GM18498 (cell line): Measurements from ENCODE around the gene LIPF.
"Not testable (repeated sequence)": the region's sequence is repeated elsewhere in the genome, so short reads cannot be mapped to it uniquely, and the experiment has no call there.

Experiments
- ATAC-seq: cut with Tn5 transposase; IDR thresholded peaks from one replicate; pipeline ENCODE4 v1.9.1; 2021; ENCODE audit warnings: mild to moderate bottlenecking, moderate library complexity; ENCODE audit not compliant: unreplicated experiment

The LIPF gene

DNA sequence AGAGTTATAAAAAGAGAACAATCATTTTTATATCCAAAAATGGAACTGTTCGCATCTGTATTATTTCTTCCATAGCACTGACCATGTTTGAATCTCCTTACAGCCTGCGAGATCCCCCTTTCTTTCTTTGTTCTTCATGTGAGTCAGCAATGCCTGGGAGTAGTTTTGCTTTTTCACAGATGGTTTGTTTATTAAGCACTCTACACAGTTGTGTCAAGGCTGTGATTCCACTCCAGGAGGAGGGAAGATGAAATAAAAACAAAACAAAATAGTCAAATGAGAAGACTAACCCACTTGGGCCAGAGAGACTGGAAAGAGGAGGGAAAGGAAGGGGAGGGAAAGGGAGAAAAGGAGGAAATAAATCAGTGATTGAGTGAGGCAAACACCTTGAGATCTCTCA, 7.8 kb downstream of the LIPF start:
- no peak for ATAC-seq

DNA sequence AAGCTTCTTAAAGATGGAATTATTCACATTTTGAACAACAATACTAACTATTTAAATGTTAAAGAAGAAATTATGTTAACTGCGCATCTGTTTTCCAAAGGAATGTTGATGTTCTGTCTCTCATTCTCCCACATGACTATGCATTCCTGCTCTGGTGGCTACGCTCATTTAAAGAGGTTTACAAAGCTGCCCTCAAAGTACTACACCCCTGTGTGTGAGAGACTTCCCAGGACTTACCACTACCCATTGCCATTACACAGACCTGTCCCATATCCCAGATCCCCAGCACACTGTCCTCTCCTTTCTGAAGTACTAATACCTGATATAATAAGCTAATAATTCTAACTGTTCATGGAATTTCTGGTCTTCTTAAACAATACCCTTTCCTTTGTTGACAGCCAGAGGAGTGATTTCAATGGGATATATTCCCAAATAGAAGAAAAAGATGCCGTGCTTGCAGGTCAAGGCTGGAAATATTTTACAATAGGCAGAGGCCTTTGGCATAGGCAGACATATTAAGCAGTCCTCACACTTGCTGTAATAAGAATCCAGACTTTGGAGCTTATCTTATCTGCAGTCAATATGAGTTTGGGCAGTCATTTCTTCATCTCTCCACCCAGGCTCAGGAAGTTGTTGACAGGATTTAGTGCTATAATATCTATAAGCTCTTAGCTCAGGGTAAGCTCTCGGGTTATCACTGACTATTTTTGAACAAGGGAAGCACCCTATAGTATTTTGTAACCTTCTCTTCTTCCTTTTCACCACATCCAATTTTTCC, 12.2 kb downstream of the LIPF start:
- no peak for ATAC-seq

DNA sequence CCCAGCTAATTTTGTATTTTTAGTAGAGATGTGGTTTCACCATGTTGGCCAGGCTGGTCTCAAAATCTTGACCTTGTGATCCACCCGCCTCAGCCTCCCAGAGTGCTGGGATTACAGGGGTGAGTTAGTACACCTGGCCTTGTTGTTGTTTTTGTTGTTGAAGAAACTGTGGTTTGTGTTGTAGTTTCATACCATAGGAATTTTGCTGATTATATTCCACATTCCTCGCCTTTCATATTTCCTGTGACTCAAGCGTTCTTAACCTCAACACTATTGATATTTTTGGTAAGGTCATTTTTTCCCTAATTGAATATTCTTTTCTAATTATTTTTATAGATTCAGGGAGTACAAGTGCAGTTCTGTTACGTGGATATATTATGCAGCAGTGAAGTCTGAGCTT, 16.7 kb downstream of the LIPF start:
- no peak for ATAC-seq

DNA sequence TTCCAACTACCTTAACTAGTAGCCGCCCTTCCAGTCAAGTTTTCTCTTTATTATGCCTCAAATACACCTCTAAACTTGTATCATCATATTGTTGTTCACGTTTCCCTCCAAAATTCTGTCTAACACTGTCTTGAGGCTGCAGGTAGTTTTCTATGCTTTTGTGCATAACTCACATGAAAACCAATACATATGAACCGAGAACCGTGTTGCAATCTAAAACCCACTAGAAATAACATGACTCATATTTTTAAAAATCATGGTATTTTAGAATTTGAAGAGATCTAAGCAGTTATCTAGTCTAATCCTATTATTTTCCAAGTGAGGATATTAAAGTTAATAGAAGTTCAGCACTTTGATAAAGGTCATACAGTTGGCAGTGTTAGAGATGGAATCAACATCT, 18.2 kb downstream of the LIPF start:
- ATAC-seq: no peak

DNA sequence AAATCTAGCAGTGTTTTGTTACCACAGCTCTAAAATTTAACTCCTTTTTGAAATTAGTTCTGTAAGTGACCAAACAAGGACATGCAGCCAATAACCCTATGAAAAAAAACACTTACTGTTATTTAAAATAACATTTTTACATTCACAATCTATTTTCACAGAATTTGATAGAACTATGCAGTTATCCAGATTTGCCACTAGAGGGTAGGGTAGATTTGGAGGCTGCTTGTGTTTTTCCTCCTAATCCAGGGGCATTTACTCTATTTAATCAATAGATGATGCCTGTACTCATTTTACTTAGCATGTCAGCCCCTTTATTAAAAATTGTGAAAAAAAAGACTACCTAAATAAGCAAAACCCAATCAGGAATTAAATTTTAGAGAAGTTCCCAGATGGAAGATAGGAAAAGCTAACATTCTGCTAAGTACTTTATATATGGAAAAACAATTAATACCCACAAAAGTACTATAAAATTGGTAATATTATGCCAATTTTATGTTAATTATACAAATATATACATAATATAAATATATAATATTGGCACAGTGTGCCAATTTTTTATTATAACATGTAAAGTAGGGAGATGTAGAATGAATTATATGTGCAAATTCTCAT, 23.7 kb downstream of the LIPF start:
- ATAC-seq: no peak

DNA sequence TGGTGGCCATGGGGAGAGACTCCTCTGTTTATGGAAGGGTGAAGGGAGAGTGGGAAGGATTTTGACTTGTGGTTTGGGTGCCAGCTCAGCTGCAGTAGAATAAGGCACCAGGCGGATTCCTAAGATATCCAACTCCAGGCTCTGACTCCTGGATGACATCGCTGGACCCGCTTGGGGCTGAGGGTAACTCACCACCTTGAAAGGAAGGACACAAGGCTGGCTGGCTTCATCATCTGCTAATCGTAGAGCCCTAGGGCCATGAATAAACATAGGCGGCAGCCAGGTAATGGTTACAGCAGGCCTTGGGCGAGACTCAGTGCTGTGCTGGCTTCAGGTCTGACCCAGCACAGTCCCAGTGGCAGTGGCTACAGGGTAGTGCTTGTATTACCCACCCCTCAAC, 25.1 kb downstream of the LIPF start:
- no peak for ATAC-seq

DNA sequence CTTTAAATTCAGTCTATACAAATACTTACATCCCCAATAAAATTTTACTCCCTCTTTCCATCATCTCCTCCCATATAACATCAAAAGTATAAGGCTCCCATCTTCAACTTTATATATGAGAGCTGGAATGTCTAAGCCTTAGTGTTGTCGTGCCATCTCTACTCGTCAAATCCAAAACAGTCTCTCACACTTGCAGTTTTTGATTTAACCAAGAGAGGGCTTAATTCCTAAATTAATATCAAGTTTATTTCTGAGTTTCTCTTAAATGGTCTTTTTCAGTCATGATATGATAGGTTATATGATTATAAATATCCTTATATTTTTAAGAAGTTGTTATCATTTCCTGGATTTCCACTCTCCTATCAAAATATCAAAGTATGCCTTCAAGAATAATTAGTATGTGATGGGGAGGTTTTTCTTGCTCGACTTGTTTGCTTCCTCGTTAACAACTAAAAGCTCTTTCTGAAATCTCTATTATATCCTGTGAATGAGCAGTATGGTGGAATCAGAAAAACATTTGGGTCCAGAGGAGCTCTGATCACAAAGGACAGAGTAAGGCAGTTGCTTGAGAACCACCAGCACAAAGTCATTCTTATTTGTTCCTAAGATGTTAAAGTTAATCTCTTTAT, 29.3 kb downstream of the LIPF start:
- ATAC-seq: no peak

DNA sequence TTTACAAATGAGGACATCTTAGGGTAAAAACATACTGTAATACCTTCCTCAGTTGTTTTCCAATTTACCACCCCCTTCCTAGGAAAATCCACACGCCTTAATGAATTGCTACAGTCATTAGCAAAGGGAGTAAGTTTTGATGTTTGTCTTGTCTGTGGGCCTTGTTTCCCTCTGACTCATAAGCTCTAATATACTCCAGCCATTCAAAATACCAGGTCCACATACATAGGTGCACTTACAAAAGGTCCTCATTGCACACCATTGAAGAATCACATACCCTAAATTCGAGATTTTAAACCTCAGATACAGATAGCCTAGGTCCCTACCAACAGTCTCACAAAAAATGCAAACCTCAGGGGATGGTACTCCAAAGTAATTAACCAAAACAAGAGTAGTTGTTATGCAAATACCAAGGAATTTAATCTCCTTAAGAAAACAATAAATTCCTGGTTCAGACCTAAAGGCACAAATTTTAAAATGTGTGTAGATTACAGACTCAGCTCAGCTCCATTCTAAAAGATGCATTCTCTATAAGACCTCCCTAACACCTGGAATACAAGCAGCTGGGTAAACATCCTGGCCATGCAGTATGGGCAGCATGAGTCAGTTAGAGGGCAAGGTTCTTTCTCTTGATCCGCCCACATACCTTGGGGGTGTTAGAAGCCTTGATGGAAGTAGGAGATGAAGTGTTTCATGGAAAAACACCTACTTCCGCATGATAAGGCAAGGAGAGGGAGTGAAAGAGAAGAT, 38.8 kb downstream of the LIPF start:
- ATAC-seq: no peak

DNA sequence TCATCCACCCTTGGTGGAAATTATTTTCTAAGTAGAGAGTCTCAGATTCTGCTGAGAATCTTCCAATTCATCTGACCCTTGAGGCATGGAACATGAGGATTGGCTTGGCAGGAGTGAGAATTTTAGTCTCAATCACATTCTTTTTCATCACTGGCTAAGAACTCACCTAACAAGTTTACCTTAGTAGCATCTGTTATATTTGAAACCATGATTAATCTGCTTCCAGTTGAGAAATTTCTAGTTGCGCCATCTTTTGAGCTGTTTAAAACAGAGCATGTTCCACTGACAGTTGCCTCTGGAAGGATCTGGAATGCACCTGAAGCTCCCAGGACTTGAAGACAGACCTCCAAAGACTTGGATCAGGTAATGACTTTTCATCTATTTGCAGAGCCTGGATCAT, 41.7 kb downstream of the LIPF start, which contains the start of gene LIPK:
Gene LIPK, plus strand, starts transcription at position 292 of the 400 bp plus-strand sequence. CDS start 18,295 bp downstream, outside the sequence.
- ATAC-seq: no peak

DNA sequence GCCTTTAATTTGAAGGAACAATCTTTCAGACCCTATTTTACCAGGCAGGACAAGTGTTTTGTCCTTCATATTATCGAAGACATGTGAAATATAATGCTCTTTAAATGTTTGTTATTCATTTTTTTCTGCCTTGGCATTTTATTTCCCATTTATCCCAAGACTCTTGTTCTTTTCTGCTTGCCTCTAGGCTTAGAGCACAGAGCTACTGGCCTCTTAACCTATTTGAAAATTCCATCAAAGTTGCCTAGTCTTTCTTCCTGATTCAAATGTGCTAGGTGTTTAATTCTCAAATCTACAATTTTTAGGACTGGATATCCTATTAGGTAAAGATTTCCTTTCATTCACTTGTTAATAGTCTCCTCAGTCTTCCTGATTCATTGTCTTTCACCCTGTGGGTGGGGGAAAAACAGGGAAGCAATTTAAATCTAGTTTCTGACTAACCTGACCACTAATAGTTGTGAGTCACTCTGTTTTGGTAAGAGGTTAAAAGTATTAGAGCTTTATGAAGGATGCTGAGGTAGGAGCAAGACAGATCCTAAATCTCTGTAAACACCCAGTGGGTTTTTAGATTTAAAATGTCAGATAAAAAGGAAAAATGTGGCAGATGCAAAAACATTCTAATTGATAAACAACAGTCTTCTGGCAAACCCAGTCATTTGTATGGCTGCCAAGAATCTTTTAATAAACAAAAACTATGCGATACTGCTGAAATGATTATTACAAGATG, 43.4 kb downstream of the LIPF start:
- no peak for ATAC-seq

DNA sequence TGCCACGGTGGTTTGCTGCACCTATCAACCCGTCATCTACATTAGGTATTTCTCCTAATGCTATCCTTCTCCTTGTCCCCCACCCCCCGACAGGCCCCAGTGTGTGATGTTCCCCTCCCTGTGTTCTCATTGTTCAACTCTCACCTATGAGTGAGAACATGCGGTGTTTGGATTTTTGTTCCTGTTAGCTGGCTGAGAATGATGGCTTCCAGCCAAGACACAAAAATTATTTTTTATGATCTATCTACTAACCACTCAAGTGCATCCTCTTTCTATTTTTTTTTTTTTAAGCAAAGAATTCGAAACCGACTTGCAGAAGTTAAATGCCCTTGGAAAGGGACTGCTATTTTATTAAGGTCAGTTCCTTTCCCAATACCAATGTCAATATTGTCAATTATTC, 45.1 kb downstream of the LIPF start:
- ATAC-seq: not testable (repeated sequence)

DNA sequence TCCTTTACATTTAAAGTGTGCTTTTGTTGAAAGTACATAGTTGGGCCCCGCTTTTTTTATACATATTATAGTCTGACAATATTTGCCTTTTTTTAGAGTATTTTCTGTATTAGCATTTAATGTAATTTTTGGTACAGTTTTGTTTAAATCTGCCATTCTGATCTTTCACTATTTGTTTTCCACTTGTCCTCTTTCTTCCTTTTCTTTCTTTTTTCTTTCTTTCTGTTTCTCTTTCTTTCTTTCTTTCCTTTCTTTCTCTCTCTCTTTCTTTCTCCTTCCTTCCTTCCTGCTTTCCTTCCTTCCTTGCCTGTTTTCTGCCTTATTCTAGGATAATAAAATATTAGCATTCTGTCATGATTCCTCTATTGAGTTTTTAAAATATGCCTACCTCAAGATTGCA, 51.3 kb downstream of the LIPF start:
- no peak for ATAC-seq

DNA sequence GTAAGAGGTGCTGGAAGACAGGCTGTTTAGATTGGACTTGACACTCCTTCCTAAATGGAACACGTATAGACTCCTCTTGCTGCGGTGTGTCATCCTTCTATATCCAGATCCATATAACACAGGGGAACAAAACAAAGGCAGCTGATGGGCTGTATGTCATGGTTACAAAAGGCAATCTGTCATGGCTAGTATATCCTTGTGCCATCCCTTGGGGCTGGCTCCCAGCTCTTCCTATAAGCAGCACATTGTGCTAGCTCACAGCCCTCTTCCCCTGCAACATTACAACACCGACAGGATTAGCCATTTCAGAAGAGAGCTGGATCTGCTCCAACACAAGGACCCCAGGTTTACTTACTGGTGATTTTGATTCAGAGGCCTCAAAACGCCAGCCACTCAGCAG, 57.1 kb downstream of the LIPF start:
- ATAC-seq: no peak

DNA sequence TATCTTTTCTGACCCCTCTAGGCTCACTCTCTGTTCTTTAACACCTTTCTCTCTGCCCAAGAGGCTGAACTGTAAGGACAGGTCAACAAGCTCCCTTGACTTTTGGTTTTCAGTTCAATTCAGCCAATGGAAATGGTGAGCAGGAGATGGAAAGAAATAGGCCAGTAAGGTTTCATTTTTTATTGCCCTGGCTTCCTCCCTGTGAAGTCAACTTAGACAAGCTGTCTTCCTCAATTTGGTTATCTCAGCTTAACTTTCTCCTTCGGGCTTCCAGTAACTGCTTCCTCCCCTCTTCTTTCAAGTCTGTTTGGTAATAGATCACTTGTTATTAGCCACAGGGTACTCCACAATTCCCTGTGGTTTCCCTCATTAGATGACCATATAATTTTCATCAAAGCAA, 61.6 kb downstream of the LIPF start:
- ATAC-seq: peak; percentile 60

DNA sequence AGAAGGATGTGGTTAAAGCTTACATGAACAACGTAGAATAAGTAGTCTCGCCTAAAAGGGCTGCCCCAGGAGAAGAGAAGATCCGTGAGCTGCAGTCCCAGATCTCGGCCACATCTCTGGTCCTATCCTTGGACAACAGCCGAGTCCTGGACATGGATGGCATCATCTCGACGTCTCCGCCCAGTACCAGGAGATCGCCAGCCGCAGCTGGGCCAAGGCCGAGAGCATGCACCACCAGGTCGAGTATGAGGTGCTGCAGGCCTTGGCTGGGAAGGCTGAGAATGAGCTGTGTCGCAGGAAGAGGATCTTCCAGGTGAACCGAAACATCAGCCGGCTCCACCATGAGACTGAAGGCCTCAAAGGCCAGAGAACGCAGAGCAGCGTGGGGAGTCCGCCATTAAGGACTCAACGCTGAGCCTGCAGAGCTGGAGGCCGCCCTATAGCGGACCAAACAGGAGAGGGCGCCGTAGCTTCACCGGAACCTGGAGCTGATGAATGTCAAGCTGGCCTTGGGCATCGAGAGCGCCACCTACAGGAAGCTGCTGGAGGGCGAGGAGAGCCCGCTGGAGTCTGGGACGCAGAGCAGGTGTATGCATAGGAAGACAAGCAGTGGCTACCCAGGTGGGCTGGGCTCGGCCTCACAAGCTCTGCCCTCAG, 64.0 kb downstream of the LIPF start:
- ATAC-seq: no peak
